HepG2 (cell line): ENCODE measurements around the gene ZNF514. TPM values are rescaled to one million over a fixed set of nuclear protein-coding genes. Genes with fewer than 3 reads are reported as not detected.

Experiments used
- BCLAF1 ChIP-seq: fragments of 450-650 bp; IDR thresholded peaks from 2 replicates; pipeline ENCODE4 v1.6.1; 2017; ENCODE audit warnings: mild to moderate bottlenecking
- CEBPG ChIP-seq: IDR thresholded peaks from 2 replicates; pipeline ENCODE4 v1.6.1; 2016
- DNMT3B ChIP-seq: conservative IDR thresholded peaks from 2 replicates; pipeline ENCODE4 v1.6.1; 2016; ENCODE audit warnings: missing biosample characterization, control low read depth
- E2F5 ChIP-seq: sonication (generic); formaldehyde crosslinking; conservative IDR thresholded peaks from 2 replicates; pipeline ENCODE4 v1.4.0; 2020; ENCODE audit warnings: missing genetic modification reagents
- EEA1 ChIP-seq: sonication (generic); formaldehyde crosslinking; IDR thresholded peaks from 2 replicates; pipeline ENCODE4 v1.5.1; 2020; ENCODE audit warnings: mild to moderate bottlenecking, missing genetic modification reagents, borderline replicate concordance
- HBP1 ChIP-seq: IDR thresholded peaks from 2 replicates; pipeline ENCODE4 v1.6.1; 2016; ENCODE audit warnings: low read depth, control low read depth
- HIC2 ChIP-seq: sonication (generic); formaldehyde crosslinking; IDR thresholded peaks from 2 replicates; pipeline ENCODE4 v1.9.0; 2022; ENCODE audit warnings: low read depth, missing genetic modification reagents
- IRF2 ChIP-seq: IDR thresholded peaks from 2 replicates; pipeline ENCODE4 v1.6.1; 2018; ENCODE audit warnings: missing genetic modification reagents, missing compliant biosample characterization
- MTA1 ChIP-seq: sonication (generic); formaldehyde crosslinking; IDR thresholded peaks from 2 replicates; pipeline ENCODE4 v1.4.0; 2020; ENCODE audit warnings: missing genetic modification reagents, mild to moderate bottlenecking, borderline replicate concordance
- PRDM10 ChIP-seq: sonication (generic); formaldehyde crosslinking; IDR thresholded peaks from 2 replicates; pipeline ENCODE4 v1.4.0; 2020; ENCODE audit warnings: low read depth, missing genetic modification reagents
- SNAPC2 ChIP-seq: sonication (generic); formaldehyde crosslinking; IDR thresholded peaks from 2 replicates; pipeline ENCODE4 v1.8.1; 2022; ENCODE audit warnings: mild to moderate bottlenecking, missing genetic modification reagents
- YEATS4 ChIP-seq: sonication (generic); formaldehyde crosslinking; IDR thresholded peaks from 2 replicates; pipeline ENCODE4 v1.4.0; 2020; ENCODE audit warnings: missing genetic modification reagents, borderline replicate concordance
- ZNF121 ChIP-seq: sonication (generic); formaldehyde crosslinking; IDR thresholded peaks from 2 replicates; pipeline ENCODE4 v1.5.0; 2020; ENCODE audit warnings: mild to moderate bottlenecking, missing genetic modification reagents
- ZNF567 ChIP-seq: sonication (generic); formaldehyde crosslinking; IDR thresholded peaks from 2 replicates; pipeline ENCODE4 v1.8.1; 2023; ENCODE audit warnings: mild to moderate bottlenecking, missing genetic modification reagents, borderline replicate concordance
- ZNF598 ChIP-seq: sonication (generic); formaldehyde crosslinking; IDR thresholded peaks from 2 replicates; pipeline ENCODE4 v1.5.1; 2020; ENCODE audit warnings: mild to moderate bottlenecking, missing genetic modification reagents, borderline replicate concordance
- polyA plus RNA-seq, 8 experiments: library from polyadenylated mRNA; depleted of rRNA in 3 of 8; stranded (reverse) in 7 of 8; unstranded in 1 of 8; fragments of >200 nt; fragmentation: Illumina TruSeq in 4 of 8; extraction: Trizol in 4 of 8; gene quantifications; 2 replicates each; pipeline versions ENCODE4 v1.2.1 to v1.2.3, GENCODE V29; 2011 to 2016; ENCODE audit warnings: low read depth in 4 of 8, missing spikeins in 1 of 8, mixed read lengths in 1 of 8; ENCODE audit not compliant: insufficient read depth in 1 of 8
- total RNA-seq, 5 experiments: library from RNA; depleted of rRNA; stranded (reverse); fragments of >200 nt; fragmentation: Illumina TruSeq; extraction: Trizol; gene quantifications; 2 replicates each; pipeline ENCODE4 v1.2.3, GENCODE V29; 2016; ENCODE audit warnings: low read depth in 1 of 5

Gene ZNF514
- total and polyA plus RNA-seq, 2 of the 13 experiments (the other 11 are each of a cell fraction or from before 2014, with no cell fraction given) = 15.2 to 18.7 TPM

- TF ChIP-seq EEA1 (CRISPR knock-in tag) (no peak; the same call in 1 of the 2 replicates), HBP1 (0 out of 2 replicates have a peak, but pooled peaks have one; percentile 7), CEBPG (CRISPR knock-in tag) (peak; percentile 59; the same call in 1 of the 2 replicates), SNAPC2 (CRISPR knock-in tag) (no peak), HIC2 (CRISPR knock-in tag) (no peak), ZNF567 (CRISPR knock-in tag) (0 out of 2 replicates have a peak, but pooled peaks have one; percentile 6), IRF2 (CRISPR knock-in tag) (no peak), YEATS4 (no peak), BCLAF1 (no peak), MTA1 (no peak), ZNF121 (CRISPR knock-in tag) (peak; percentile 37; the same call in 1 of the 2 replicates), E2F5 (no peak), DNMT3B (CRISPR knock-in tag) (no peak), ZNF598 (CRISPR knock-in tag) (no peak), PRDM10 (CRISPR knock-in tag) (no peak; the same call in 1 of the 2 replicates)
Observed at GRCh38 chr2:95166065-95166763, 6.6 kb upstream of the ZNF514 start (continued).
